MM.1S (cell line): Measurements from ENCODE around the gene VPS4A.
"Not testable (repeated sequence)": the region's sequence is repeated elsewhere in the genome, so short reads cannot be mapped to it uniquely, and the experiment has no call there.

Source experiments
- DNase-seq: peaks from one replicate; pipeline ENCODE4 v3.0.0-alpha.2; 2015
- H2AFZ ChIP-seq: fragments of 300-600 bp; sonication (generic); 2 replicates; pipeline ENCODE4 v1.6.0; 2016; ENCODE audit warnings: antibody characterized with exemption, low read length
- H3F3A ChIP-seq: fragments of 300-600 bp; sonication (generic); 2 replicates; pipeline ENCODE4 v1.6.1; 2016; ENCODE audit warnings: mild to moderate bottlenecking, antibody characterized with exemption, low read length, moderate library complexity, mixed read lengths; ENCODE audit not compliant: insufficient read depth
- H3K27ac ChIP-seq: fragments of 300-600 bp; sonication (generic); 2 replicates; pipeline ENCODE4 v1.5.1; 2016; ENCODE audit warnings: mild to moderate bottlenecking, low read length
- H3K27me3 ChIP-seq: fragments of 300-600 bp; sonication (generic); replicated peaks from 2 replicates; pipeline ENCODE4 v1.6.0; 2016; ENCODE audit warnings: low read length; ENCODE audit not compliant: insufficient read depth
- H3K36me3 ChIP-seq: fragments of 300-600 bp; sonication (generic); replicated peaks from 2 replicates; pipeline ENCODE4 v1.6.1; 2016; ENCODE audit warnings: mild to moderate bottlenecking, low read length, mixed read lengths; ENCODE audit not compliant: insufficient read depth
- H3K4me1 ChIP-seq: fragments of 300-600 bp; sonication (generic); 2 replicates; pipeline ENCODE4 v1.6.1; 2016; ENCODE audit warnings: low read length, mixed read lengths
- H3K4me2 ChIP-seq: fragments of 300-600 bp; sonication (generic); 2 replicates; pipeline ENCODE4 v1.6.0; 2016; ENCODE audit warnings: low read depth, low read length
- H3K4me3 ChIP-seq: fragments of 300-600 bp; sonication (generic); 2 replicates; pipeline ENCODE4 v1.5.1; 2016; ENCODE audit warnings: low read length, mixed read lengths
- H3K79me2 ChIP-seq: fragments of 300-600 bp; sonication (generic); 2 replicates; pipeline ENCODE4 v1.6.1; 2016; ENCODE audit warnings: mixed run types, low read length, mixed read lengths
- H3K9ac ChIP-seq: fragments of 300-600 bp; sonication (generic); 2 replicates; pipeline ENCODE4 v1.6.1; 2016; ENCODE audit warnings: low read length, mixed read lengths
- H3K9me2 ChIP-seq: fragments of 300-600 bp; sonication (generic); replicated peaks from 2 replicates; pipeline ENCODE4 v1.6.1; 2016; ENCODE audit warnings: mild to moderate bottlenecking, low read length, mixed read lengths; ENCODE audit not compliant: insufficient read depth
- H3K9me3 ChIP-seq: fragments of 300-600 bp; sonication (generic); replicated peaks from 2 replicates; pipeline ENCODE4 v1.6.1; 2016; ENCODE audit warnings: mild to moderate bottlenecking, low read length, mixed read lengths; ENCODE audit not compliant: insufficient read depth
- H4K20me1 ChIP-seq: fragments of 300-600 bp; sonication (generic); 2 replicates; pipeline ENCODE4 v1.6.1; 2016; ENCODE audit warnings: mild to moderate bottlenecking, low read length, moderate library complexity, mixed read lengths; ENCODE audit not compliant: insufficient read depth
- EZH2 ChIP-seq: fragments of 300-600 bp; sonication (generic); optimal IDR thresholded peaks from 2 replicates; pipeline ENCODE3; 2017; ENCODE audit warnings: low read depth, mild to moderate bottlenecking, antibody characterized with exemption, low read length, mixed read lengths
- EZH2phosphoT487 ChIP-seq: fragments of 300-600 bp; sonication (generic); IDR thresholded peaks from 2 replicates; pipeline ENCODE4 v1.6.1; 2018; ENCODE audit warnings: antibody characterized with exemption, low read length
- TF ChIP-seq, protein P1 (sequence below): fragments of 300-600 bp; sonication (generic); IDR thresholded peaks from 2 replicates; pipeline ENCODE4 v1.5.1; 2016; ENCODE audit warnings: antibody characterized with exemption, low read length, mixed read lengths

VPS4A gene

DNA sequence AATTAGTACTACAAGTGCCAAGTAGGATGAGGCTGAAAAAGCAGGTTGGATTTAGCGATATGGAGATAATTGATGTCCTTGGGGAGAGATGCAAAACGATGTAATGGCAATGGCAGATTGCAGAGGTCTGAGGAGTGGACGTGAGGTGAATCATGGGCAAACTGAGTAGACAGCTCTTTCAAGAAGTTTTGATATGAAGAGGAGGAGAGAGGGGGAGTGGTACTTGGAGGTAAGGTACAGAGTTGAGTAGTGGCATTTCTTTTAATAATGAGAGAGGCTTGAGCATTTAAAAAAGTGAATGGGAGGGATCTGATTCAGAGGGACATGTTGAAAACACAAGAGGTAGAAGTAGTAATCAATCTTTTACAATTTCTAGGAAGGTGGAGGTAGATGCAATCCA is 17.7 kb upstream of the VPS4A start:
- DNase-seq = no peak
- Histone ChIP-seq H3K9me2 (no peaks in the 10 kb centered on the region), H3K9ac (no peak overlapping the region), H3K4me1 (no peaks in the 10 kb centered on the region), H4K20me1 (no peaks in the 10 kb centered on the region), H3K4me3 (no peak overlapping the region), H3K27ac (no peak overlapping the region), H3F3A (no peaks in the 10 kb centered on the region), H3K9me3 (no peaks in the 10 kb centered on the region), H3K27me3 (no peaks in the 10 kb centered on the region), H3K36me3 (no peaks in the 10 kb centered on the region), H2AFZ (no peak overlapping the region), H3K79me2 (no peaks in the 10 kb centered on the region), H3K4me2 (no peak overlapping the region)
- TF ChIP-seq, protein P1, sequence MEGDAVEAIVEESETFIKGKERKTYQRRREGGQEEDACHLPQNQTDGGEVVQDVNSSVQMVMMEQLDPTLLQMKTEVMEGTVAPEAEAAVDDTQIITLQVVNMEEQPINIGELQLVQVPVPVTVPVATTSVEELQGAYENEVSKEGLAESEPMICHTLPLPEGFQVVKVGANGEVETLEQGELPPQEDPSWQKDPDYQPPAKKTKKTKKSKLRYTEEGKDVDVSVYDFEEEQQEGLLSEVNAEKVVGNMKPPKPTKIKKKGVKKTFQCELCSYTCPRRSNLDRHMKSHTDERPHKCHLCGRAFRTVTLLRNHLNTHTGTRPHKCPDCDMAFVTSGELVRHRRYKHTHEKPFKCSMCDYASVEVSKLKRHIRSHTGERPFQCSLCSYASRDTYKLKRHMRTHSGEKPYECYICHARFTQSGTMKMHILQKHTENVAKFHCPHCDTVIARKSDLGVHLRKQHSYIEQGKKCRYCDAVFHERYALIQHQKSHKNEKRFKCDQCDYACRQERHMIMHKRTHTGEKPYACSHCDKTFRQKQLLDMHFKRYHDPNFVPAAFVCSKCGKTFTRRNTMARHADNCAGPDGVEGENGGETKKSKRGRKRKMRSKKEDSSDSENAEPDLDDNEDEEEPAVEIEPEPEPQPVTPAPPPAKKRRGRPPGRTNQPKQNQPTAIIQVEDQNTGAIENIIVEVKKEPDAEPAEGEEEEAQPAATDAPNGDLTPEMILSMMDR = no peak
- no peak for TF ChIP-seq EZH2
- no peak for TF ChIP-seq EZH2phosphoT487

DNA sequence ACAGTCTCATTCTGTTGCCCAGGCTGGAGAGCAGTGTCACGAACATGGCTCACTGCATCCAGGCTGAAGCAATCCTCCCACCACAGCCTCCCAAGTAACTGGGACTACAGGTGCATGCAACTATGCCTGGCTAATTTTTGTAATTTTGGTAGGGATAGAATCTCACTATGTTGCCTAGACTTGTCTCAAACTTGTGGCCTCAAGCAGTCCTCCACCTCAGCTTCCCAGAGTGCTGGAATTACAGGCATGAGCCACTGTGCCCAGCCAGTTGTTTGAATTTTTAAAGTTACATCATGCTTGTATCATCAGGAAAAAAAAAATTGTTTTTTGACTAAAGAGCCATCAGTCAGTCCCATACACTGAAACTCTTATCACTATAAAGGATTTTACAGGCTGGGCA is 17.1 kb upstream of the VPS4A start:
- Histone ChIP-seq H3F3A (no peaks in the 10 kb centered on the region), H3K9ac (no peak overlapping the region), H3K9me2 (no peaks in the 10 kb centered on the region), H4K20me1 (no peaks in the 10 kb centered on the region), H3K9me3 (no peaks in the 10 kb centered on the region), H3K27me3 (no peaks in the 10 kb centered on the region), H3K4me1 (no peaks in the 10 kb centered on the region), H3K79me2 (no peaks in the 10 kb centered on the region), H3K4me3 (no peak overlapping the region), H2AFZ (no peak overlapping the region), H3K36me3 (no peaks in the 10 kb centered on the region), H3K27ac (no peak overlapping the region), H3K4me2 (no peak overlapping the region)
- DNase-seq = no peak
- TF ChIP-seq, protein P1 = no peak
- TF ChIP-seq EZH2phosphoT487 (no peak), EZH2 (no peak)

DNA sequence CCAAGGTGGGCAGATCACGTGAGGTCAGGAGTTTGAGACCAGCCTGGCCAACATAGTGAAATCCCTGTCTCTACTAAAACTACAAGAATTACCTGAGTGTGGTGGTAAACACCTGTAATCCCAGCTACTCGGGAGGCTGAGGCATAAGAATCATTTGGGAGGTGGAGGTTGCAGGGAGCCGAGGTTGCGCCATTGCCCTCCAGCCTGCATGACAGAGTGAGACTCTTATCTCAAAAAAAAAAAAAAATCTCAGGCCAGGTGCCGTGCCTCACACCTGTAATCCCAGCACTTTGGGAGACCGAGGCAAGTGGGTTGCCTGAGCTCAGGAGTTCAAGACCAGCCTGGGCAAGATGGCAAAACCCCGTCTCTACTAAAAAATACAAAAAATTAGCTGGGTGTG is 14.4 kb upstream of the VPS4A start:
- H3K4me2 ChIP-seq, H2AFZ ChIP-seq, DNase-seq, H3K9me2 ChIP-seq, H3K27me3 ChIP-seq, H3K4me1 ChIP-seq, H3K79me2 ChIP-seq, H4K20me1 ChIP-seq, H3K9me3 ChIP-seq, H3K9ac ChIP-seq, H3K27ac ChIP-seq, H3K36me3 ChIP-seq, H3K4me3 ChIP-seq, H3F3A ChIP-seq: not testable (repeated sequence)

DNA sequence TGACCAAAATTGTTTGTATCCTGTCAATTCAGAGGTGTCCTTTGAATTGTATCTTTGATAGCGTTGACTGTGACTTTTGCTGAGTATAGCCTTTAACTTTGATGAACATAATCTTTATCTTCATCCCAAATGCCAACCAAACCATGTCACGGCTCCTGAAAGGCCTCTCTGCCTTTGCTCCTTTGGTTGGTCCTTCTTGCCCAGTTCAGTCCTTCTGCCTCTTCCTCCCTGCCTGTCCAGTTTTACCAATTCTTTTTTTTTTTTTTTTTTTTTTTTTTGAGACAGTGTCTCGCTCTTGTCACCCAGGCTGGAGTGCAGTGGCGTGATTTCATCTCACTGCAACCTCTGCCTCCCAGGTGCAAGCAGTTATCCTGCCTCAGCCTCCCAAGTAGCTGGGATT is 12.9 kb upstream of the VPS4A start:
- Histone ChIP-seq H3K4me1 (no peaks in the 10 kb centered on the region), H3K4me2 (no peak overlapping the region), H3F3A (no peaks in the 10 kb centered on the region), H3K9me3 (no peaks in the 10 kb centered on the region), H3K27me3 (no peaks in the 10 kb centered on the region), H3K27ac (no peak overlapping the region), H3K36me3 (no peaks in the 10 kb centered on the region), H4K20me1 (no peaks in the 10 kb centered on the region), H3K9ac (no peak overlapping the region), H3K9me2 (no peaks in the 10 kb centered on the region), H2AFZ (no peak overlapping the region), H3K4me3 (no peak overlapping the region), H3K79me2 (no peaks in the 10 kb centered on the region)
- TF ChIP-seq EZH2phosphoT487 (no peak), EZH2 (no peak)
- TF ChIP-seq, protein P1 = no peak
- no peak for DNase-seq
